HG02852 (cell line): ENCODE measurements around the gene OR56B1.
"Not testable (repeated sequence)": the region's sequence is repeated elsewhere in the genome, so short reads cannot be mapped to it uniquely, and the experiment has no call there.

Experiments
- ATAC-seq: cut with Tn5 transposase; IDR thresholded peaks from one replicate; pipeline ENCODE4 v1.9.1; 2021; ENCODE audit warnings: mild to moderate bottlenecking, moderate library complexity; ENCODE audit not compliant: unreplicated experiment

OR56B1 gene, protein sequence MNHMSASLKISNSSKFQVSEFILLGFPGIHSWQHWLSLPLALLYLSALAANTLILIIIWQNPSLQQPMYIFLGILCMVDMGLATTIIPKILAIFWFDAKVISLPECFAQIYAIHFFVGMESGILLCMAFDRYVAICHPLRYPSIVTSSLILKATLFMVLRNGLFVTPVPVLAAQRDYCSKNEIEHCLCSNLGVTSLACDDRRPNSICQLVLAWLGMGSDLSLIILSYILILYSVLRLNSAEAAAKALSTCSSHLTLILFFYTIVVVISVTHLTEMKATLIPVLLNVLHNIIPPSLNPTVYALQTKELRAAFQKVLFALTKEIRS

DNA sequence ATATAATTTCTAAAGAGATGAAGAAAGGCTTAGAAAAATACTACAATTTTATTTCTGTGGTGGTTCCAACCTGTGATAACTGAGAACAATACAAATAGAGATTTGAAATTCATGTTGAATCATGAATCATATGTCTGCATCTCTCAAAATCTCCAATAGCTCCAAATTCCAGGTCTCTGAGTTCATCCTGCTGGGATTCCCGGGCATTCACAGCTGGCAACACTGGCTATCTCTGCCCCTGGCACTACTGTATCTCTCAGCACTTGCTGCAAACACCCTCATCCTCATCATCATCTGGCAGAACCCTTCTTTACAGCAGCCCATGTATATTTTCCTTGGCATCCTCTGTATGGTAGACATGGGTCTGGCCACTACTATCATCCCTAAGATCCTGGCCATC is at the start of gene OR56B1:
OR56B1 (plus strand) TSS at position 53 of the 400 bp plus-strand sequence; CDS start at position 122, 69 bp downstream.
- no peak for ATAC-seq

DNA sequence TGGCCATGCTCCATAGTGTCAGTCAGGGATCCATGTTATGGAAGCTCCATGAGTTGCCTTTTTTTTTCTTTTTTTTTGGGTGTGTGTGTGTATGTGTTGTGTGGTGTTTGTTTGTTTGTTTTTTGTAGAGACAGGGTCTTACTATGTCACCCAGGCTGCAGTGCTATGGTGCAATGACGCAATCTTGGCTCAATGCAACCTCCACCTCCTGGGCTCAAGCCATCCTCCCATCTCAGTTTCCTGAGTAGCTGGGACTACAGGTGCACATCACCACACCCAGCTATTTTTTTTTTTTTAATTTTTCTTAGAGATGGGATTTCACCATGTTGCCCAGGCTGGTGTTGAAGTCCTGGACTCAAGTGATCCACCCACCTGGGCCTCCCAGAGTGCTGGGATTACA is 47.8 kb upstream of the OR56B1 start:
- ATAC-seq, result no peak

- ATAC-seq, result peak; percentile 71
Measured at GRCh38 chr11:5689551-5689983, 46.7 kb upstream of the OR56B1 start, which contains the start of gene TRIM22. TSS of gene TRIM22 (plus strand) at chr11:5689790. CDS start at chr11:5696233, 6,443 bp downstream.

DNA sequence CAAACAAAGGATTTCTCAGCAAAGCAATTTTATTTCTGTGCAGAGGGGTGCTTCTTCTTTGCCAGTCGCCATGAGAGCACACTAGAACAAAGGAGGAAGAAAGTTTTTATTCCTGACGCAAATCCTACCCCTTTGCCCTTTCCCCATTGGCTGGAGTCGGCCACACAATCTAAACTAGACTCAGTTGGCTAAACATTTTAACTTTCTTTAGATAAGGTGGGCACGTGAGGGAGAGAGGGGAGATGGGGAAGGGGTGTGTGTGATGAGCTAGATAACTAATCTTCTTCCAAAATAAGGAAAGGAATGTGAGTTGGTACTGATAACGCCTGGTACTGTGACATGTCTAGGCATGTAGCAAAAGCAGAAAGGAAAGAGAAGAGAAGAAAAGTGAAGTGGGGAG is 46.0 kb upstream of the OR56B1 start:
- ATAC-seq, result no peak

GRCh38 chr11:5690736-5691135 is 45.5 kb upstream of the OR56B1 start:
- ATAC-seq, result no peak

- ATAC-seq, result not testable (repeated sequence)
Measured at GRCh38 chr11:5691238-5691963, 44.8 kb upstream of the OR56B1 start.

DNA sequence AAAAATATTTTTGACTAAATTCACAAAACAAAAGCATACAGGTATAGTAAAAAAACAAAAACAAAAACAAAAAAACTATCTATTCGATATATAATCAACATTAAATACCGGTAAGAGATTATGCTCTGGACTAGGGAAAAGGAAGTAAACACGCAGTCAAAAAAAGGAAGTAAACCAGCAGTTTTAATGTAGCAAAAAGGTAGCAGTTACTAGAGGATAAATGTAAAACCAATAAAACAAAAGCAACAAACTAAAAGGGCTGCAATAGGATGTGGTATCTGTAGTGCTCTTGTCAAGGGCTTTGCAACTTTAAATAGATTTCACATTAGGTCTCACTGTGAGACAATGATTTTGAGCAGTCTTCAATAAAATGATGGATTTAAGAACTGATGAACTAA is 44.3 kb upstream of the OR56B1 start:
- ATAC-seq, result no peak

- ATAC-seq, result no peak
Measured at GRCh38 chr11:5694642-5695041, 41.6 kb upstream of the OR56B1 start.

GRCh38 chr11:5695580-5695979 is 40.7 kb upstream of the OR56B1 start:
- no peak for ATAC-seq

DNA sequence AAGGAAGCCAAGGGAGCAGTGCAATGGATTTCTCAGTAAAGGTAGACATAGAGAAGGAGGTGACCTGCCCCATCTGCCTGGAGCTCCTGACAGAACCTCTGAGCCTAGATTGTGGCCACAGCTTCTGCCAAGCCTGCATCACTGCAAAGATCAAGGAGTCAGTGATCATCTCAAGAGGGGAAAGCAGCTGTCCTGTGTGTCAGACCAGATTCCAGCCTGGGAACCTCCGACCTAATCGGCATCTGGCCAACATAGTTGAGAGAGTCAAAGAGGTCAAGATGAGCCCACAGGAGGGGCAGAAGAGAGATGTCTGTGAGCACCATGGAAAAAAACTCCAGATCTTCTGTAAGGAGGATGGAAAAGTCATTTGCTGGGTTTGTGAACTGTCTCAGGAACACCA is 40.0 kb upstream of the OR56B1 start:
- no peak for ATAC-seq

DNA sequence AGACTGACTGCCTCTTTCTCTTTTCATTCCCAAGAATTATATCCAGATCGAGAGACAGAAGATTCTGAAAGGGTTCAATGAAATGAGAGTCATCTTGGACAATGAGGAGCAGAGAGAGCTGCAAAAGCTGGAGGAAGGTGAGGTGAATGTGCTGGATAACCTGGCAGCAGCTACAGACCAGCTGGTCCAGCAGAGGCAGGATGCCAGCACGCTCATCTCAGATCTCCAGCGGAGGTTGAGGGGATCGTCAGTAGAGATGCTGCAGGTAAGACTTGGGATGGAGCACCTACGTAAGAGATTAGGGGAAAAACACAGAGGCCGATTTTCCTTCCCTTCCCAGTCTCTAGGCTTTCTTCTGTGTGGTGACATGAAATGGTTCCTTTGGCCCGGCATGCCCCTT is 38.0 kb upstream of the OR56B1 start:
- ATAC-seq, result no peak

- no peak for ATAC-seq
Measured at GRCh38 chr11:5700421-5701054, 35.7 kb upstream of the OR56B1 start.

- ATAC-seq, result no peak
Measured at GRCh38 chr11:5701055-5701577, 35.1 kb upstream of the OR56B1 start.

GRCh38 chr11:5703741-5704536 is 32.3 kb upstream of the OR56B1 start:
- peak; percentile 77 for ATAC-seq

- no peak for ATAC-seq
Measured at GRCh38 chr11:5705688-5706087, 30.6 kb upstream of the OR56B1 start.

GRCh38 chr11:5712507-5712906 is 23.7 kb upstream of the OR56B1 start:
- no peak for ATAC-seq

- ATAC-seq, result no peak
Measured at GRCh38 chr11:5713695-5714094, 22.6 kb upstream of the OR56B1 start.

DNA sequence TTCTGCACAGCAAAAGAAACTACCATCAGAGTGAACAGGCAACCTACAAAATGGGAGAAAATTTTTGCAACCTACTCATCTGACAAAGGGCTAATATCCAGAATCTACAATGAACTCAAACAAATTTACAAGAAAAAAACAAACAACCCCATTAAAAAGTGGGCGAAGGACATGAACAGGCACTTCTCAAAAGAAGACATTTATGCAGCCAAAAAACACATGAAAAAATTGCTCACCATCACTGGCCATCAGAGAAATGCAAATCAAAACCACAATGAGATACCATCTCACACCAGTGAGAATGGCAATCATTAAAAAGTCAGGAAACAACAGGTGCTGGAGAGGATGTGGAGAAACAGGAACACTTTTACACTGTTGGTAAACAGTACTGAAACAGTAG is 19.7 kb upstream of the OR56B1 start:
- not testable (repeated sequence) for ATAC-seq

DNA sequence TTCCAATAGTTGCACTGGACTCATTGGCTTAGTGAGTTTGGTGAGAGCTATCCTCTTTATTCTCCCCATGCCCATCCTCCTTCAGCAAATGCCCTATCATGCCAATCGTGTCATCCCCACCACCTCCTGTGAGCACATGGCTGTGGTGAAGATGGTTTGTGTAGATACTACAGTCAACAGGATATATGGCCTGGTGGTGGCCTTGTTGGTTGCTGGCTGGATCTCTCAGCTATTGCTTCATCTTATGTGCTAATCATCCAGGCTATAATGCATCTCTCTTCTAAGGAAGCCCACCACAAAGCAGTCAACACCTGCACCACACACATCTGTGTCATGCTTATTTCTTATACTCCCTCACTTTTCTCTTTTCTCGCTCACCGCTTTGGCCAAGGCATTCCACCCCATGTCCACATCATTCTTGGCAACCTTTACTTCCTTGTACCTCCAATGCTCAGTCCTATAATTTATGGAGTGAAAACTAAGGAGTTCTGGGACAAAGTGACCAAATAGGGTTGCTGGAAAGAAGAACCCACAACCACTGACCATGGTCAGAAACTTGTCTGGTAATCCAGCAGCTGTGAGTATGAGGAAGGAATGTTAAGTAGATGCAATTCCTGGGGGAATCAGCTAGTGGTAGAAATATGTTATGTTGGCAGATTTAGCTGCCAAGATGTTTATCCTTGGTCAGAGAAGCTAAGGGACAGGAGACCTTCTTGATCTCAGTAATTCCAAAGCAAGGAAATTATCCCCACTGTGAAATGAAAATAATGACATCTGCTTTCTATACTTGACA is 16.3 kb upstream of the OR56B1 start:
- ATAC-seq, result no peak

- ATAC-seq, result no peak
Measured at GRCh38 chr11:5722622-5723021, 13.6 kb upstream of the OR56B1 start.
